Measurements from ENCODE around the gene PRKCB.

DNA sequence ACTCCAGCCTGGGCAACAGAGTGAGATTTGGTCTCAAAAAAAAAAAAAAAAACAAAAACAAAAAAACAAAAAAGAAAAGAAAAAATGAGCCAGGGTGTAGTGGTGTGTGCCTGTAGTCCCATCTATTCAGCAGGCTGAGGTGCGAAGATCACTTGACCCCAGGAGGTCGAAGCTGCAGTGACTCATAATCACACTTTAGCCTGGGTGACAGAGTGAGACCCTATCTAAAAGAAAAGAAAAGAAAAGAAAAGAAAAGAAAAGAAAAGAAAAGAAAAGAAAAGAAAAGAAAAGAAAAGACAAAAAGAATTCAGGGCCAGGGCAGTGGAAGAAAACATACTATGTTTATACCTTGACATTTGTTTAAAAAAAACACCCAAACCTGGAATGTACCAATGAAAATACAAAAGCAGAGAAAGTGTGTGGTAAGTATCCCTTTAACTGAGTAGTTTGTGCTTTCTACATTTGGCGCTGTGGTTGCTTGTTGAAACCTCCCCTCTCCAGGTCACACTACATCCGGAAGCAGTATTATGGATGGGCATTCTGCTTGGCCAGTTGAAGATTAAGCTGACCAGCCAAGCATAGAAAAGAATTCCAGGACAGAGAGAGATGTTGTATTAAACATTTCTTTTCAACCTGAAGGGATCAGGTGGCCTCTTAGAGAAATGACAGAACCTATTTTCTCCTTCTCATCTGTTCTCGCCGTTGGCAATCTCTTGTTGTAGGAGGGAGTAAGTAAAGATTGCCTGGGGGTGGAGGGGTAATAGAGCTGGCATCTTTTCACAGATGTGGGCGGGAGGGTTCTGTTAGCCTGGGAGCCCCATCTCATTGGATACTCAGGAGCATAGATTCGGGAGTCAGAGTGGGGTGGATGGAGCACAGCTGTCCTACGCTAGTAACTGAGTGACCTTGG is 12.1 kb upstream of the PRKCB start:
- TF ChIP-seq, protein P1, sequence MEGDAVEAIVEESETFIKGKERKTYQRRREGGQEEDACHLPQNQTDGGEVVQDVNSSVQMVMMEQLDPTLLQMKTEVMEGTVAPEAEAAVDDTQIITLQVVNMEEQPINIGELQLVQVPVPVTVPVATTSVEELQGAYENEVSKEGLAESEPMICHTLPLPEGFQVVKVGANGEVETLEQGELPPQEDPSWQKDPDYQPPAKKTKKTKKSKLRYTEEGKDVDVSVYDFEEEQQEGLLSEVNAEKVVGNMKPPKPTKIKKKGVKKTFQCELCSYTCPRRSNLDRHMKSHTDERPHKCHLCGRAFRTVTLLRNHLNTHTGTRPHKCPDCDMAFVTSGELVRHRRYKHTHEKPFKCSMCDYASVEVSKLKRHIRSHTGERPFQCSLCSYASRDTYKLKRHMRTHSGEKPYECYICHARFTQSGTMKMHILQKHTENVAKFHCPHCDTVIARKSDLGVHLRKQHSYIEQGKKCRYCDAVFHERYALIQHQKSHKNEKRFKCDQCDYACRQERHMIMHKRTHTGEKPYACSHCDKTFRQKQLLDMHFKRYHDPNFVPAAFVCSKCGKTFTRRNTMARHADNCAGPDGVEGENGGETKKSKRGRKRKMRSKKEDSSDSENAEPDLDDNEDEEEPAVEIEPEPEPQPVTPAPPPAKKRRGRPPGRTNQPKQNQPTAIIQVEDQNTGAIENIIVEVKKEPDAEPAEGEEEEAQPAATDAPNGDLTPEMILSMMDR (IDR thresholded peaks at IDR 0.05), result no peak
- TF ChIP-seq, protein P2, sequence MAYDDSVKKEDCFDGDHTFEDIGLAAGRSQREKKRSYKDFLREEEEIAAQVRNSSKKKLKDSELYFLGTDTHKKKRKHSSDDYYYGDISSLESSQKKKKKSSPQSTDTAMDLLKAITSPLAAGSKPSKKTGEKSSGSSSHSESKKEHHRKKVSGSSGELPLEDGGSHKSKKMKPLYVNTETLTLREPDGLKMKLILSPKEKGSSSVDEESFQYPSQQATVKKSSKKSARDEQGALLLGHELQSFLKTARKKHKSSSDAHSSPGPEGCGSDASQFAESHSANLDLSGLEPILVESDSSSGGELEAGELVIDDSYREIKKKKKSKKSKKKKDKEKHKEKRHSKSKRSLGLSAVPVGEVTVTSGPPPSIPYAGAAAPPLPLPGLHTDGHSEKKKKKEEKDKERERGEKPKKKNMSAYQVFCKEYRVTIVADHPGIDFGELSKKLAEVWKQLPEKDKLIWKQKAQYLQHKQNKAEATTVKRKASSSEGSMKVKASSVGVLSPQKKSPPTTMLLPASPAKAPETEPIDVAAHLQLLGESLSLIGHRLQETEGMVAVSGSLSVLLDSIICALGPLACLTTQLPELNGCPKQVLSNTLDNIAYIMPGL (CRISPR knock-in tag; IDR thresholded peaks at IDR 0.05; ENCODE audit: borderline replicate concordance), result no peak
- TF ChIP-seq EP300 (IDR thresholded peaks at IDR 0.05), result no peak
- TF ChIP-seq TP53 (CRISPR knock-in tag; IDR thresholded peaks at IDR 0.05), result no peak
- no peak for TF ChIP-seq BHLHE40 (IDR thresholded peaks at IDR 0.05; ENCODE audit: low read depth, low read length)
- no peak for TF ChIP-seq CBX2 (IDR thresholded peaks at IDR 0.05; ENCODE audit: borderline replicate concordance, low read depth)
- TF ChIP-seq MAFK (IDR thresholded peaks at IDR 0.05; ENCODE audit: partially characterized antibody), result no peak
- no peak for TF ChIP-seq CHD2 (IDR thresholded peaks at IDR 0.05; ENCODE audit: low read length, partially characterized antibody)

Data from A549 (cell line).